H1 (cell line): ENCODE measurements around the gene LYL1. TPM values are rescaled to one million over a fixed set of nuclear protein-coding genes. Genes with fewer than 3 reads are reported as not detected.
A peak's percentile ranks its signal among the peaks of the same experiment; 100 is the strongest.

ENCODE experiments used
- BACH1 ChIP-seq: IDR thresholded peaks from 2 replicates; pipeline ENCODE4 v1.6.1; 2012; ENCODE audit warnings: low read length, improper control_type of control experiment
- CBX8 ChIP-seq: fragments of 300-800, 300-1000 bp; sonication (generic); IDR thresholded peaks from 2 replicates; pipeline ENCODE4 v1.7.1; 2016; ENCODE audit warnings: low read depth, low read length, borderline replicate concordance
- CEBPB ChIP-seq: IDR thresholded peaks from 2 replicates; pipeline ENCODE4 v1.6.1; 2012; ENCODE audit warnings: low read depth, low read length
- CHD1 ChIP-seq: IDR thresholded peaks from 2 replicates; pipeline ENCODE4 v1.6.1; 2012; ENCODE audit warnings: low read depth, low read length, improper control_type of control experiment
- CTBP2 ChIP-seq: IDR thresholded peaks from 2 replicates; pipeline ENCODE4 v1.7.0; 2011; ENCODE audit warnings: borderline replicate concordance, mild to moderate bottlenecking, moderate library complexity, mixed read lengths, low read length; ENCODE audit not compliant: insufficient read depth, insufficient read length
- EZH2 ChIP-seq: fragments of 200-600 bp; sonication (generic); IDR thresholded peaks from 2 replicates; pipeline ENCODE4 v1.7.1; 2012; ENCODE audit warnings: low read depth, mild to moderate bottlenecking, moderate library complexity, low read length, inconsistent platforms; ENCODE audit not compliant: severe bottlenecking
- HDAC2 ChIP-seq, 2 experiments: fragments of 300-600 bp in 1 of 2; sonication (generic) in 1 of 2; IDR thresholded peaks; 2 replicates each; pipeline ENCODE4 v1.6.1; 2011 to 2012; ENCODE audit warnings: low read depth in 2 of 2, low read length in 2 of 2, mild to moderate bottlenecking in 2 of 2, moderate library complexity in 2 of 2, borderline replicate concordance in 1 of 2, inconsistent platforms in 1 of 2
- JUN ChIP-seq: IDR thresholded peaks from 2 replicates; pipeline ENCODE4 v1.6.1; 2011; ENCODE audit warnings: low read depth, mild to moderate bottlenecking, improper control_type of control experiment, low read length
- KDM4A ChIP-seq: IDR thresholded peaks from one replicate; pipeline ENCODE4 v1.7.1; 2012; ENCODE audit warnings: low read depth, mild to moderate bottlenecking, moderate library complexity, low read length, inconsistent platforms; ENCODE audit not compliant: severe bottlenecking
- POLR2A ChIP-seq, 2 experiments: IDR thresholded peaks; 1 replicate in 1 of 2; 2 replicates in 1 of 2; pipeline ENCODE4 v1.6.1; 2011; ENCODE audit warnings: low read depth in 2 of 2, low read length in 2 of 2, mild to moderate bottlenecking in 2 of 2; ENCODE audit errors: control extremely low read depth in 1 of 2
- RBBP5 ChIP-seq: IDR thresholded peaks from 2 replicates; pipeline ENCODE4 v1.7.1; 2012; ENCODE audit warnings: low read depth, mild to moderate bottlenecking, inconsistent platforms, low read length, moderate library complexity, borderline replicate concordance
- RXRA ChIP-seq: IDR thresholded peaks from 2 replicates; pipeline ENCODE4 v1.6.1; 2011; ENCODE audit warnings: low read depth, mild to moderate bottlenecking, low read length, moderate library complexity; ENCODE audit not compliant: insufficient read depth
- SIN3A ChIP-seq, 2 experiments: IDR thresholded peaks in 1 of 2; conservative IDR thresholded peaks in 1 of 2; 2 replicates each; pipeline ENCODE4 v1.6.1; 2011 to 2012; ENCODE audit warnings: low read length in 2 of 2, improper control_type of control experiment in 1 of 2, low read depth in 1 of 2, mild to moderate bottlenecking in 1 of 2
- SIRT6 ChIP-seq: IDR thresholded peaks from one replicate; pipeline ENCODE4 v1.7.1; 2012; ENCODE audit warnings: low read length, inconsistent platforms
- SP1 ChIP-seq: IDR thresholded peaks from 2 replicates; pipeline ENCODE4 v1.6.1; 2011; ENCODE audit warnings: low read depth, low read length
- SUZ12 ChIP-seq: fragments of 200-600 bp; sonication (generic); IDR thresholded peaks from 2 replicates; pipeline ENCODE4 v1.6.1; 2012; ENCODE audit warnings: mild to moderate bottlenecking, inconsistent platforms, low read length, moderate library complexity, mixed read lengths
- TAF1 ChIP-seq: IDR thresholded peaks from 2 replicates; pipeline ENCODE4 v1.6.1; 2011; ENCODE audit warnings: mild to moderate bottlenecking, low read depth, low read length
- TAF7 ChIP-seq: optimal IDR thresholded peaks from 2 replicates; pipeline ENCODE3; 2011; ENCODE audit warnings: low read depth, mild to moderate bottlenecking, inconsistent platforms, low read length, moderate library complexity, borderline replicate concordance
- TCF12 ChIP-seq: IDR thresholded peaks from 2 replicates; pipeline ENCODE4 v1.6.1; 2011; ENCODE audit warnings: low read depth, mild to moderate bottlenecking, low read length
- ZNF274 ChIP-seq: IDR thresholded peaks from 2 replicates; pipeline ENCODE4 v1.7.0; 2012; ENCODE audit warnings: low read length, borderline replicate concordance; ENCODE audit errors: extremely low read depth
- polyA plus RNA-seq, 7 experiments: library from polyadenylated mRNA; depleted of rRNA in 3 of 7; stranded (reverse) in 5 of 7; unstranded in 2 of 7; fragments of >200 nt in 5 of 7; fragments of 200-250 nt in 2 of 7; gene quantifications; 1 replicate in 5 of 7; 2 replicates in 1 of 7; 4 replicates in 1 of 7; pipeline versions ENCODE4 v1.2.1 to v1.2.3, GENCODE V29; 2011 to 2013; ENCODE audit warnings: missing spikeins in 2 of 7, mixed read lengths in 2 of 7
- total RNA-seq: library from RNA; stranded (reverse); fragmentation: NEBNext Ultra II Directional; extraction: Animal tissue kit (Norgen Biotek cat#: 25700); gene quantifications from 2 replicates; pipeline ENCODE4 v1.2.1, GENCODE V29; 2021
- TF ChIP-seq, protein P1 (sequence below): IDR thresholded peaks from 2 replicates; pipeline ENCODE4 v1.6.1; 2012; ENCODE audit warnings: inconsistent platforms
- TF ChIP-seq, protein P2 (sequence below), 3 experiments: IDR thresholded peaks; 1 replicate in 2 of 3; 2 replicates in 1 of 3; pipeline versions ENCODE4 v1.5.1 to v1.6.1; 2011; ENCODE audit warnings: low read length in 3 of 3, mild to moderate bottlenecking in 3 of 3, inconsistent platforms in 2 of 3, low read depth in 1 of 3, moderate library complexity in 1 of 3; ENCODE audit not compliant: insufficient read depth in 1 of 3; ENCODE audit errors: control extremely low read depth in 1 of 3

The LYL1 gene
- total and polyA plus RNA-seq, 2 of the 8 experiments (the other 6 are each of a cell fraction or from before 2014, with no cell fraction given): 0.58 to 0.76 TPM

DNA sequence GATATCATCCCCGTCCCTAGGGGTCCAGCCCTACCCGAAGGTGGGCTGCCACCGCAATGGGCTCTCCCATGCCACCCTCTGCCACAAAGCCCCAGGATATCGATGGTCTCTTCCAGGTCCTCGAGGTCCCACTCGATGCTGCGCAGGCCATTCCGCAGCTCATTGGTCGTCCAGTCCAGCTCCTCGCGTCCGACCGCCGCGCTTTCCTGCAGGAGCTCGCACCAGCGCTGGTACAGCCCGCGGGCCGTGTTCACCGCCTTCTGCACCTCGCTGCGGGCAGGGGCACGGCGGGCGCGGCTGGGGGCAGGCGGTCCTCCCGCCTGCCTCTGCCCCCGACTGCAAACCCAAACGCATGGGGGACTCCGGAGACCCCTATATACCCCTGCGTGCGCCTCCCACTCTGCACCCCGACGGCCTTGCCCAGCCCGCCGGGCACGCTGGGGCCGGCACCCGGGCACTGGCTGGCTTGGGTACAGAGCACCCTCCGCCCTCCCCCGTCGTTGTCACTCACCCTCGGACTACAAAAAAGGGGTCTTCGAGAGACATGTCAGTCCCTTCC, 47.0 kb upstream of the LYL1 start (continued):
- peak; percentile 43 to 47; a peak in 2 of 3 replicates for TF ChIP-seq POLR2A (IDR thresholded peaks at IDR 0.05; ENCODE audit: control extremely low read depth in 1 of 2, low read depth in 2 of 2, low read length in 2 of 2)
- no peak for TF ChIP-seq SIRT6
- no peak for TF ChIP-seq SP1
- 0 out of 2 replicates have a peak, but pooled peaks have one; percentile 33 for TF ChIP-seq RBBP5
- TF ChIP-seq TCF12: no peak
- TF ChIP-seq, protein P1, sequence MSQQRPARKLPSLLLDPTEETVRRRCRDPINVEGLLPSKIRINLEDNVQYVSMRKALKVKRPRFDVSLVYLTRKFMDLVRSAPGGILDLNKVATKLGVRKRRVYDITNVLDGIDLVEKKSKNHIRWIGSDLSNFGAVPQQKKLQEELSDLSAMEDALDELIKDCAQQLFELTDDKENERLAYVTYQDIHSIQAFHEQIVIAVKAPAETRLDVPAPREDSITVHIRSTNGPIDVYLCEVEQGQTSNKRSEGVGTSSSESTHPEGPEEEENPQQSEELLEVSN: peak; percentile 33
- TF ChIP-seq CEBPB: no peak
- TF ChIP-seq ZNF274: no peak
- 0 out of 2 replicates have a peak, but pooled peaks have one; percentile 24 for TF ChIP-seq SUZ12
- peak; percentile 90 for TF ChIP-seq KDM4A
- TF ChIP-seq CHD1: no peak
- TF ChIP-seq EZH2: no peak
- TF ChIP-seq CBX8: no peak
- no peak for TF ChIP-seq CTBP2
- no peak for TF ChIP-seq JUN
- TF ChIP-seq TAF7: no peak
- no peak for TF ChIP-seq HDAC2 (IDR thresholded peaks at IDR 0.05; ENCODE audit: borderline replicate concordance in 1 of 2, low read depth in 2 of 2, low read length in 2 of 2)
- TF ChIP-seq RXRA: no peak
- TF ChIP-seq TAF1: no peak
- TF ChIP-seq BACH1: no peak
- TF ChIP-seq, protein P2, sequence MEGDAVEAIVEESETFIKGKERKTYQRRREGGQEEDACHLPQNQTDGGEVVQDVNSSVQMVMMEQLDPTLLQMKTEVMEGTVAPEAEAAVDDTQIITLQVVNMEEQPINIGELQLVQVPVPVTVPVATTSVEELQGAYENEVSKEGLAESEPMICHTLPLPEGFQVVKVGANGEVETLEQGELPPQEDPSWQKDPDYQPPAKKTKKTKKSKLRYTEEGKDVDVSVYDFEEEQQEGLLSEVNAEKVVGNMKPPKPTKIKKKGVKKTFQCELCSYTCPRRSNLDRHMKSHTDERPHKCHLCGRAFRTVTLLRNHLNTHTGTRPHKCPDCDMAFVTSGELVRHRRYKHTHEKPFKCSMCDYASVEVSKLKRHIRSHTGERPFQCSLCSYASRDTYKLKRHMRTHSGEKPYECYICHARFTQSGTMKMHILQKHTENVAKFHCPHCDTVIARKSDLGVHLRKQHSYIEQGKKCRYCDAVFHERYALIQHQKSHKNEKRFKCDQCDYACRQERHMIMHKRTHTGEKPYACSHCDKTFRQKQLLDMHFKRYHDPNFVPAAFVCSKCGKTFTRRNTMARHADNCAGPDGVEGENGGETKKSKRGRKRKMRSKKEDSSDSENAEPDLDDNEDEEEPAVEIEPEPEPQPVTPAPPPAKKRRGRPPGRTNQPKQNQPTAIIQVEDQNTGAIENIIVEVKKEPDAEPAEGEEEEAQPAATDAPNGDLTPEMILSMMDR (IDR thresholded peaks at IDR 0.05; ENCODE audit: control extremely low read depth in 1 of 3, insufficient read depth in 1 of 3, low read depth in 1 of 3, low read length in 3 of 3): no peak
- TF ChIP-seq SIN3A (conservative IDR thresholded peaks at IDR 0.05 in 1 of 2, IDR thresholded peaks at IDR 0.05 in 1 of 2; ENCODE audit: low read depth in 1 of 2, low read length in 2 of 2): 0 out of 4 replicates have a peak, but pooled peaks of 1 of the 2 experiments have one; percentile 23
